Neural cell (in vitro differentiated cells): ENCODE data around the gene BFSP1. TPM values are rescaled to one million over a fixed set of nuclear protein-coding genes. Genes with fewer than 3 reads are reported as not detected.

Source experiments
- H2AFZ ChIP-seq: fragments of 200-600, 300-800 bp; sonication (generic), shearing (Covaris generic); 2 replicates; pipeline ENCODE4 v1.6.0; 2014; ENCODE audit warnings: low read depth, mild to moderate bottlenecking, antibody characterized with exemption, low read length, moderate library complexity
- H3F3A ChIP-seq: fragments of 200-600 bp; shearing (Covaris generic); 2 replicates; pipeline ENCODE4 v1.6.1; 2016; ENCODE audit warnings: mild to moderate bottlenecking, moderate library complexity, mixed read lengths, antibody characterized with exemption, low read length; ENCODE audit not compliant: insufficient read depth, poor library complexity, severe bottlenecking
- H3K27ac ChIP-seq: fragments of 200-600, 300-800 bp; sonication (generic), shearing (Covaris generic); 2 replicates; pipeline ENCODE4 v1.5.1; 2014; ENCODE audit warnings: mild to moderate bottlenecking, low read length, moderate library complexity
- H3K27me3 ChIP-seq: fragments of 300-800, 200-600 bp; sonication (generic), shearing (Covaris generic); 2 replicates; pipeline ENCODE4 v1.6.0; 2014; ENCODE audit warnings: mild to moderate bottlenecking, low read depth, low read length, moderate library complexity; ENCODE audit not compliant: insufficient read depth
- H3K36me3 ChIP-seq: fragments of 300-800, 200-600 bp; sonication (generic), shearing (Covaris generic); 2 replicates; pipeline ENCODE4 v1.5.1; 2014; ENCODE audit warnings: mild to moderate bottlenecking, antibody characterized with exemption, low read length, moderate library complexity; ENCODE audit not compliant: insufficient read depth
- H3K4me2 ChIP-seq: fragments of 300-800, 200-600 bp; sonication (generic), shearing (Covaris generic); 2 replicates; pipeline ENCODE4 v1.6.0; 2014; ENCODE audit warnings: mild to moderate bottlenecking, low read length
- H3K4me3 ChIP-seq: fragments of 300-800, 200-600 bp; sonication (generic), shearing (Covaris generic); 2 replicates; pipeline ENCODE4 v1.5.1; 2014; ENCODE audit warnings: mild to moderate bottlenecking, low read length, moderate library complexity
- H3K79me2 ChIP-seq: fragments of 200-600 bp; shearing (Covaris generic); replicated peaks from 2 replicates; pipeline ENCODE4 v1.6.0; 2014; ENCODE audit warnings: mild to moderate bottlenecking, low read length, moderate library complexity; ENCODE audit not compliant: insufficient read depth
- H3K9ac ChIP-seq: fragments of 300-800, 200-600 bp; sonication (generic), shearing (Covaris generic); 2 replicates; pipeline ENCODE4 v1.6.1; 2016; ENCODE audit warnings: mild to moderate bottlenecking, low read length, mixed read lengths
- H3K9me2 ChIP-seq: fragments of 200-600 bp; shearing (Covaris generic); 2 replicates; pipeline ENCODE4 v1.6.1; 2016; ENCODE audit warnings: mild to moderate bottlenecking, low read length, mixed read lengths; ENCODE audit not compliant: insufficient read depth
- H3K9me3 ChIP-seq: fragments of 200-600, 300-800 bp; sonication (generic), shearing (Covaris generic); 2 replicates; pipeline ENCODE4 v1.6.1; 2016; ENCODE audit warnings: mild to moderate bottlenecking, mixed run types, low read length, moderate library complexity, mixed read lengths
- H4K20me1 ChIP-seq: fragments of 200-600 bp; shearing (Covaris generic); 2 replicates; pipeline ENCODE4 v1.6.1; 2016; ENCODE audit warnings: mild to moderate bottlenecking, mixed run types; ENCODE audit not compliant: insufficient read depth
- EP300 ChIP-seq: fragments of 450-650 bp; conservative IDR thresholded peaks from 2 replicates; pipeline ENCODE4 v1.6.1; 2014; ENCODE audit warnings: antibody characterized with exemption, mild to moderate bottlenecking, moderate library complexity; ENCODE audit not compliant: poor library complexity, severe bottlenecking
- EZH2 ChIP-seq: fragments of 200-600, 300-800 bp; shearing (Covaris generic), sonication (generic); IDR thresholded peaks from 2 replicates; pipeline ENCODE4 v1.6.1; 2014; ENCODE audit warnings: antibody characterized with exemption, low read length, borderline replicate concordance, mild to moderate bottlenecking; ENCODE audit not compliant: insufficient read depth, poor library complexity, severe bottlenecking
- MXI1 ChIP-seq: fragments of 450-650 bp; conservative IDR thresholded peaks from 2 replicates; pipeline ENCODE4 v1.6.1; 2014; ENCODE audit warnings: antibody characterized with exemption, mild to moderate bottlenecking; ENCODE audit not compliant: poor library complexity, severe bottlenecking
- POLR2AphosphoS5 ChIP-seq: IDR thresholded peaks from 2 replicates; pipeline ENCODE4 v1.6.1; 2012
- RAD21 ChIP-seq: fragments of 450-650 bp; conservative IDR thresholded peaks from 2 replicates; pipeline ENCODE4 v1.6.1; 2014; ENCODE audit warnings: antibody characterized with exemption, mild to moderate bottlenecking, moderate library complexity
- SMC3 ChIP-seq: fragments of 450-650 bp; conservative IDR thresholded peaks from 2 replicates; pipeline ENCODE4 v1.6.1; 2014; ENCODE audit warnings: antibody characterized with exemption, mild to moderate bottlenecking, moderate library complexity; ENCODE audit not compliant: poor library complexity
- TAF1 ChIP-seq: IDR thresholded peaks from 2 replicates; pipeline ENCODE4 v1.6.1; 2012; ENCODE audit warnings: low read depth
- polyA plus RNA-seq: library from polyadenylated mRNA; depleted of rRNA; stranded (reverse); fragments of >200 nt; gene quantifications from 2 replicates; pipeline ENCODE4 v1.2.3, GENCODE V29; 2014
- TF ChIP-seq, protein P1 (sequence below): fragments of 450-650 bp; IDR thresholded peaks from 2 replicates; pipeline ENCODE4 v1.5.1; 2014; ENCODE audit warnings: antibody characterized with exemption, mild to moderate bottlenecking, moderate library complexity; ENCODE audit not compliant: poor library complexity, severe bottlenecking
- TF ChIP-seq, protein P2 (sequence below): IDR thresholded peaks from 2 replicates; pipeline ENCODE4 v1.6.1; 2012; ENCODE audit warnings: borderline replicate concordance

Gene BFSP1
- polyA plus RNA-seq, 1 donor from 2014 or later: 1.3 TPM

DNA sequence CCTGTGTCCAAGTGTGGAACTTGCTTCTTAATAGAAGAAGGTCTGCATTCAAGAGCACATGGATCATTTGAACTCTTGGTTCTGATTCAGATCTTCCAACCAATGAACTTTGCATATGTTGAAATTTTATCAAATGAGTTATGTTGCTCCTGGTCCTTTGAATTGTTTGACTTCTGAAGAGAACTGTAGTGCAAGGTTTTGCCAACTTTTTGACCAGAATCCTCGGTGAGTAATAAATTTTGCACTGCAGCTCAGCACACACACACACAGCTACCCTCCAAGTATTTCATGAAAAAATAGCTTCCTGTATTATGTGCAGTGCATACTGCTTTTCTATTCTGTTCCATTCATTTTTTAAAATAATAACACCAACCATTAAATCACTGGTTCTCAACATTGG, 67.5 kb downstream of the BFSP1 start:
- Histone ChIP-seq H3K36me3 (peaks cover 13% of the 10 kb centered on the region), H3K27ac (no peak overlapping the region), H3F3A (no peaks in the 10 kb centered on the region), H3K9me3 (no peaks in the 10 kb centered on the region), H3K9me2 (no peaks in the 10 kb centered on the region), H3K27me3 (no peaks in the 10 kb centered on the region), H3K4me2 (no peak overlapping the region), H3K79me2 (no peaks in the 10 kb centered on the region), H2AFZ (no peak overlapping the region), H3K4me3 (no peak overlapping the region), H3K9ac (no peak overlapping the region), H4K20me1 (no peaks in the 10 kb centered on the region)
- TF ChIP-seq, protein P1, sequence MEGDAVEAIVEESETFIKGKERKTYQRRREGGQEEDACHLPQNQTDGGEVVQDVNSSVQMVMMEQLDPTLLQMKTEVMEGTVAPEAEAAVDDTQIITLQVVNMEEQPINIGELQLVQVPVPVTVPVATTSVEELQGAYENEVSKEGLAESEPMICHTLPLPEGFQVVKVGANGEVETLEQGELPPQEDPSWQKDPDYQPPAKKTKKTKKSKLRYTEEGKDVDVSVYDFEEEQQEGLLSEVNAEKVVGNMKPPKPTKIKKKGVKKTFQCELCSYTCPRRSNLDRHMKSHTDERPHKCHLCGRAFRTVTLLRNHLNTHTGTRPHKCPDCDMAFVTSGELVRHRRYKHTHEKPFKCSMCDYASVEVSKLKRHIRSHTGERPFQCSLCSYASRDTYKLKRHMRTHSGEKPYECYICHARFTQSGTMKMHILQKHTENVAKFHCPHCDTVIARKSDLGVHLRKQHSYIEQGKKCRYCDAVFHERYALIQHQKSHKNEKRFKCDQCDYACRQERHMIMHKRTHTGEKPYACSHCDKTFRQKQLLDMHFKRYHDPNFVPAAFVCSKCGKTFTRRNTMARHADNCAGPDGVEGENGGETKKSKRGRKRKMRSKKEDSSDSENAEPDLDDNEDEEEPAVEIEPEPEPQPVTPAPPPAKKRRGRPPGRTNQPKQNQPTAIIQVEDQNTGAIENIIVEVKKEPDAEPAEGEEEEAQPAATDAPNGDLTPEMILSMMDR: no peak
- no peak for TF ChIP-seq RAD21
- TF ChIP-seq POLR2AphosphoS5: no peak
- TF ChIP-seq, protein P2, sequence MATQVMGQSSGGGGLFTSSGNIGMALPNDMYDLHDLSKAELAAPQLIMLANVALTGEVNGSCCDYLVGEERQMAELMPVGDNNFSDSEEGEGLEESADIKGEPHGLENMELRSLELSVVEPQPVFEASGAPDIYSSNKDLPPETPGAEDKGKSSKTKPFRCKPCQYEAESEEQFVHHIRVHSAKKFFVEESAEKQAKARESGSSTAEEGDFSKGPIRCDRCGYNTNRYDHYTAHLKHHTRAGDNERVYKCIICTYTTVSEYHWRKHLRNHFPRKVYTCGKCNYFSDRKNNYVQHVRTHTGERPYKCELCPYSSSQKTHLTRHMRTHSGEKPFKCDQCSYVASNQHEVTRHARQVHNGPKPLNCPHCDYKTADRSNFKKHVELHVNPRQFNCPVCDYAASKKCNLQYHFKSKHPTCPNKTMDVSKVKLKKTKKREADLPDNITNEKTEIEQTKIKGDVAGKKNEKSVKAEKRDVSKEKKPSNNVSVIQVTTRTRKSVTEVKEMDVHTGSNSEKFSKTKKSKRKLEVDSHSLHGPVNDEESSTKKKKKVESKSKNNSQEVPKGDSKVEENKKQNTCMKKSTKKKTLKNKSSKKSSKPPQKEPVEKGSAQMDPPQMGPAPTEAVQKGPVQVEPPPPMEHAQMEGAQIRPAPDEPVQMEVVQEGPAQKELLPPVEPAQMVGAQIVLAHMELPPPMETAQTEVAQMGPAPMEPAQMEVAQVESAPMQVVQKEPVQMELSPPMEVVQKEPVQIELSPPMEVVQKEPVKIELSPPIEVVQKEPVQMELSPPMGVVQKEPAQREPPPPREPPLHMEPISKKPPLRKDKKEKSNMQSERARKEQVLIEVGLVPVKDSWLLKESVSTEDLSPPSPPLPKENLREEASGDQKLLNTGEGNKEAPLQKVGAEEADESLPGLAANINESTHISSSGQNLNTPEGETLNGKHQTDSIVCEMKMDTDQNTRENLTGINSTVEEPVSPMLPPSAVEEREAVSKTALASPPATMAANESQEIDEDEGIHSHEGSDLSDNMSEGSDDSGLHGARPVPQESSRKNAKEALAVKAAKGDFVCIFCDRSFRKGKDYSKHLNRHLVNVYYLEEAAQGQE: no peak
- TF ChIP-seq EP300: no peak
- TF ChIP-seq EZH2: no peak

DNA sequence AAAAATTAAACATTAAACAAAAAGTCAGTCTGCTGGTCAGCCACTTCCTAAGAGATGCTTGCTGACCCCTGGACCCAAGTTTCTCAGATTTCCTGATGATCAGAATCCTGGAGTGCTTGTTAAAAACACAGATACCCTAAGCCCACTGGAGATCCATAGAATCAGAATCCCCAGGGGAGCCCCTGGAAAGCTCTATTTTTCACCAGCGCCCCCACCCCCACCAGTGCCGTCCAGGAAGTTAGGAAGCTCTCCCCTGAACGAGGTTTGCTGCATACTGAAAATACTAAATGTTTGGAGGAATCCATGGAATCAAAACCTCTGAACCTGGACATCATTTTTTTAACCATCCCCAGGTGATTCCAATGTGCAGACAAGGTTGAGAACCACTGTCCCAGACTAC, 69.2 kb downstream of the BFSP1 start:
- Histone ChIP-seq H3K4me3 (no peak overlapping the region), H3K4me2 (no peak overlapping the region), H3K79me2 (no peaks in the 10 kb centered on the region), H3K9me3 (no peaks in the 10 kb centered on the region), H3F3A (no peaks in the 10 kb centered on the region), H3K9me2 (no peaks in the 10 kb centered on the region), H3K27ac (no peak overlapping the region), H3K36me3 (peaks cover 13% of the 10 kb centered on the region), H2AFZ (no peak overlapping the region), H4K20me1 (no peaks in the 10 kb centered on the region), H3K27me3 (no peaks in the 10 kb centered on the region), H3K9ac (no peak overlapping the region)
- no peak for TF ChIP-seq EP300
- TF ChIP-seq MXI1: no peak
- TF ChIP-seq TAF1: no peak
- TF ChIP-seq POLR2AphosphoS5: no peak
- no peak for TF ChIP-seq SMC3
- TF ChIP-seq RAD21: no peak
- TF ChIP-seq, protein P2: no peak
- TF ChIP-seq, protein P1: no peak
- no peak for TF ChIP-seq EZH2
